ENCODE data around the gene LRP4. TPM values are rescaled to one million over a fixed set of nuclear protein-coding genes. Genes with fewer than 3 reads are reported as not detected.

The LRP4 gene
- total and polyA plus RNA-seq, 2 donors (not counting 1 experiment from before 2014, with no cell fraction given), result 1.3 to 2.9 TPM

DNA sequence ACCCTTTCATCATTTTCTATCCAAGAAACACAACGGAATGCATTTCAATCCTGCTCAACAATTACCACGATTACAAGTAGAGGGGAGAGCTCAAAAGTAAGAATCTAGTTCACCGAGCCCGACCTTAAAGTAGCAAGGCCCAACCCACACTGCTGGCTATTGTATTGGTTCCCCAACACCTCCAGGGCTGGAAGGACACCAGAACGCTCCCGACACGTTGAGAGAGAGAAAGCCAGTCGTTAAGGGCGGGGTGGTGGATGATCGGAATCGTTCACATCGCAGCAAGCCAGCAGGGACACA lies 73.0 kb downstream of the LRP4 start:
- H3K36me3 ChIP-seq (ENCODE audit: control insufficient read depth, insufficient read depth, low read length), result no peaks in the 10 kb centered on the region
- TF ChIP-seq CTCF (conservative IDR thresholded peaks at IDR 0.05 in 1 of 2, IDR thresholded peaks at IDR 0.05 in 1 of 2; ENCODE audit: low read depth in 1 of 2, low read length in 2 of 2), result no peak
- no peak for TF ChIP-seq EZH2 (IDR thresholded peaks at IDR 0.05; ENCODE audit: low read length, missing control alignments)
- peaks cover 54% of the 10 kb centered on the region for H3K79me2 ChIP-seq (ENCODE audit: control insufficient read depth, insufficient read depth, low read length)
- peak overlapping the region; percentile 73 to 98 (median 80) for H3K4me3 ChIP-seq (replicated peaks in 1 of 4; ENCODE audit: control extremely low read depth in 1 of 4, insufficient read depth in 1 of 4, low read depth in 3 of 4, low read length in 4 of 4)
- peak in 1 of 2 donors; percentile 17 for DNase-seq (ENCODE audit: low read depth in 2 of 2)
- H3K4me2 ChIP-seq (ENCODE audit: extremely low read depth, insufficient read depth, low read length), result peak overlapping the region; percentile 89
- H3K27me3 ChIP-seq (ENCODE audit: control insufficient read depth, insufficient read depth, low read length), result no peaks in the 10 kb centered on the region
- H2AFZ ChIP-seq (ENCODE audit: low read length), result peak overlapping the region; percentile 78
- H3K4me1 ChIP-seq (ENCODE audit: control insufficient read depth, extremely low read depth, insufficient read depth, low read length), result no peaks in the 10 kb centered on the region
- peak overlapping the region; percentile 78 for H3K27ac ChIP-seq (ENCODE audit: insufficient read depth, low read length)
- H3K9ac ChIP-seq (ENCODE audit: insufficient read depth, low read length), result peak overlapping the region; percentile 84
- H4K20me1 ChIP-seq (ENCODE audit: control insufficient read depth, extremely low read depth, insufficient read depth, low read length), result no peaks in the 10 kb centered on the region
- H3K9me3 ChIP-seq (ENCODE audit: control insufficient read depth, insufficient read depth, low read depth, low read length), result no peaks in the 10 kb centered on the region

GRCh38 chr11:46840116-46840515 lies 78.2 kb downstream of the LRP4 start:
- Histone ChIP-seq H2AFZ (ENCODE audit: low read length) (no peak overlapping the region), H3K9me3 (ENCODE audit: control insufficient read depth, insufficient read depth, low read depth, low read length) (no peaks in the 10 kb centered on the region), H4K20me1 (ENCODE audit: control insufficient read depth, extremely low read depth, insufficient read depth, low read length) (no peaks in the 10 kb centered on the region), H3K4me3 (replicated peaks in 1 of 4; ENCODE audit: control extremely low read depth in 1 of 4, insufficient read depth in 1 of 4, low read depth in 3 of 4, low read length in 4 of 4) (no peak overlapping the region), H3K4me2 (ENCODE audit: extremely low read depth, insufficient read depth, low read length) (no peak overlapping the region), H3K9ac (ENCODE audit: insufficient read depth, low read length) (no peak overlapping the region), H3K27me3 (ENCODE audit: control insufficient read depth, insufficient read depth, low read length) (no peaks in the 10 kb centered on the region), H3K79me2 (ENCODE audit: control insufficient read depth, insufficient read depth, low read length) (peaks cover 98% of the 10 kb centered on the region), H3K4me1 (ENCODE audit: control insufficient read depth, extremely low read depth, insufficient read depth, low read length) (no peaks in the 10 kb centered on the region), H3K27ac (ENCODE audit: insufficient read depth, low read length) (no peak overlapping the region), H3K36me3 (ENCODE audit: control insufficient read depth, insufficient read depth, low read length) (no peaks in the 10 kb centered on the region)
- no peak for DNase-seq (ENCODE audit: low read depth in 2 of 2)
- TF ChIP-seq EZH2 (IDR thresholded peaks at IDR 0.05; ENCODE audit: low read length, missing control alignments), result no peak
- no peak for TF ChIP-seq CTCF (conservative IDR thresholded peaks at IDR 0.05 in 1 of 2, IDR thresholded peaks at IDR 0.05 in 1 of 2; ENCODE audit: low read depth in 1 of 2, low read length in 2 of 2)

DNA sequence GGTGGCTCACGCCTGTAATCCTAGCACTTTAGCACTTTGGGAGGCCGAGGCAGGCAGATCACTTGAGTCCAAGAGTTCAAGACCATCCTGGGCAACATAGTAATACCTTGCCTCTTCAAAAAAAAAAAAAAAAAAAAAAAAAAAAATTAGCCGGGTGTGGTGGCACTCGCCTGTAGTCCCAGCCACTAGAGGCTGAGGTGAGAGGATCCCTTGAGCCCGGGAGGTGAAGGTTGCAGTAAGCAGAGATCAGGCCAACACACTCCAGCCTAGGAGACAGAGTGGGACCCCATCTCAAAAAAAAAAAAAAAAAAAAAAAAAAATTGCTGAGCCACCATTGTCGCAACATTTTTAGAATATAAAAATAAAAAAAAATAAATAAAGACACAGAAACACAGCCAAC lies 79.8 kb downstream of the LRP4 start:
- H3K36me3 ChIP-seq (ENCODE audit: control insufficient read depth, insufficient read depth, low read length), result no peaks in the 10 kb centered on the region
- no peak overlapping the region for H3K9ac ChIP-seq (ENCODE audit: insufficient read depth, low read length)
- H3K4me3 ChIP-seq (replicated peaks in 1 of 4; ENCODE audit: control extremely low read depth in 1 of 4, insufficient read depth in 1 of 4, low read depth in 3 of 4, low read length in 4 of 4), result no peak overlapping the region
- no peaks in the 10 kb centered on the region for H3K27me3 ChIP-seq (ENCODE audit: control insufficient read depth, insufficient read depth, low read length)
- no peak overlapping the region for H3K4me2 ChIP-seq (ENCODE audit: extremely low read depth, insufficient read depth, low read length)
- no peaks in the 10 kb centered on the region for H4K20me1 ChIP-seq (ENCODE audit: control insufficient read depth, extremely low read depth, insufficient read depth, low read length)
- H3K9me3 ChIP-seq (ENCODE audit: control insufficient read depth, insufficient read depth, low read depth, low read length), result no peaks in the 10 kb centered on the region
- no peaks in the 10 kb centered on the region for H3K4me1 ChIP-seq (ENCODE audit: control insufficient read depth, extremely low read depth, insufficient read depth, low read length)
- TF ChIP-seq CTCF (conservative IDR thresholded peaks at IDR 0.05 in 1 of 2, IDR thresholded peaks at IDR 0.05 in 1 of 2; ENCODE audit: low read depth in 1 of 2, low read length in 2 of 2) (no peak), EZH2 (IDR thresholded peaks at IDR 0.05; ENCODE audit: low read length, missing control alignments) (no peak)
- no peak overlapping the region for H3K27ac ChIP-seq (ENCODE audit: insufficient read depth, low read length)
- DNase-seq (ENCODE audit: low read depth in 2 of 2), result no peak
- no peak overlapping the region for H2AFZ ChIP-seq (ENCODE audit: low read length)
- peaks cover 97% of the 10 kb centered on the region for H3K79me2 ChIP-seq (ENCODE audit: control insufficient read depth, insufficient read depth, low read length)
